Left colon (tissue), 2 donors: Measurements from ENCODE around the gene SOX30. TPM values are rescaled to one million over a fixed set of nuclear protein-coding genes. Genes with fewer than 3 reads are reported as not detected.

Experiments
- ATAC-seq: fragments of 200-7000 bp; cut with Tn5 transposase; one replicate; pipeline ENCODE4 v1.9.1; 2020; ENCODE audit warnings: mild to moderate bottlenecking, moderate library complexity
- DNase-seq, 2 donors: peaks; one replicate each; pipeline ENCODE4 v3.0.0-alpha.2; 2020
- intact Hi-C, 2 donors: fragments of 100-400 bp; cut with DNase I in 1 of 2; cut with micrococcal nuclease in 1 of 2; formaldehyde crosslinking; loops; one replicate each; pipeline versions ENCODE4 v1.11.2 to v1.14.0; 2022; cut with DNase I, micrococcal nuclease
- total RNA-seq, 2 donors: library from RNA; stranded (reverse); fragmentation: NEBNext Ultra II Directional; extraction: Animal tissue kit (Norgen Biotek cat#: 25700); gene quantifications; one replicate each; pipeline ENCODE4 v1.2.1, GENCODE V29; 2021
- donor health status: DM: no; HTN: no; CAD: no.
- donor health status: DM: yes; HTN: yes; CAD: no.

Gene SOX30
- total RNA-seq, 2 donors from 2014 or later, result 0.15 to 0.28 TPM

GRCh38 chr5:157593052-157593757, 59.0 kb downstream of the SOX30 start:
- DNase-seq (no peak), ATAC-seq (no peak)
- intact Hi-C loops, result no loop called here

GRCh38 chr5:157592594-157592993, 59.6 kb downstream of the SOX30 start:
- no peak for ATAC-seq
- DNase-seq, result no peak

GRCh38 chr5:157590478-157590877, 61.8 kb downstream of the SOX30 start:
- ATAC-seq, result no peak
- no peak for DNase-seq
- intact Hi-C loops, result no loop called here

More at GRCh38 chr5:157592594-157592993, 59.6 kb downstream of the SOX30 start:
- intact Hi-C loops, result no loop called here

GRCh38 chr5:157584628-157585027, 67.6 kb downstream of the SOX30 start:
- no peak for ATAC-seq
- DNase-seq, result no peak
- intact Hi-C loops, result no loop called here

- ATAC-seq (no peak), DNase-seq (no peak)
- intact Hi-C loops, result no loop called here
These were observed 69.3 kb downstream of the SOX30 start for GRCh38 chr5:157582731-157583620.

GRCh38 chr5:157581901-157582300, 70.3 kb downstream of the SOX30 start:
- ATAC-seq (no peak), DNase-seq (no peak)
- intact Hi-C loops, result no loop called here

GRCh38 chr5:157578079-157578780, 74.0 kb downstream of the SOX30 start:
- no peak for ATAC-seq
- intact Hi-C loops, result no loop called here
- no peak for DNase-seq

GRCh38 chr5:157576678-157577077, 75.6 kb downstream of the SOX30 start:
- DNase-seq (no peak), ATAC-seq (no peak)
- intact Hi-C loops, result no loop called here

Other genes with a start within 250 kb of the SOX30 start
- gene NIPAL4, start 192.2 kb downstream of the SOX30 start, total RNA-seq, result under 1 TPM in 1 of 2 donors, not detected in 1; 0.84 TPM
- 1 to 10 TPM; 2.7 to 9.1 TPM for gene ADAM19, start 76.7 kb downstream of the SOX30 start, total RNA-seq
- 1 to 10 TPM; 3.6 to 3.9 TPM for gene C5orf52, start 19.1 kb upstream of the SOX30 start, total RNA-seq
- 10 to 100 TPM; 11.6 to 14.5 TPM for gene THG1L, start 79.0 kb upstream of the SOX30 start, total RNA-seq
- gene LSM11, start 91.3 kb upstream of the SOX30 start, total RNA-seq, result 1 to 10 TPM; 3.6 to 4.0 TPM
- gene CLINT1, start 206.7 kb upstream of the SOX30 start, total RNA-seq, result 100 to 1,000 TPM; 108 to 139 TPM